Measurements from ENCODE around the gene NUDT21. TPM values are rescaled to one million over a fixed set of nuclear protein-coding genes. Genes with fewer than 3 reads are reported as not detected.

Gene NUDT21
- total RNA-seq, 1 donor from 2014 or later, result 126 TPM

DNA sequence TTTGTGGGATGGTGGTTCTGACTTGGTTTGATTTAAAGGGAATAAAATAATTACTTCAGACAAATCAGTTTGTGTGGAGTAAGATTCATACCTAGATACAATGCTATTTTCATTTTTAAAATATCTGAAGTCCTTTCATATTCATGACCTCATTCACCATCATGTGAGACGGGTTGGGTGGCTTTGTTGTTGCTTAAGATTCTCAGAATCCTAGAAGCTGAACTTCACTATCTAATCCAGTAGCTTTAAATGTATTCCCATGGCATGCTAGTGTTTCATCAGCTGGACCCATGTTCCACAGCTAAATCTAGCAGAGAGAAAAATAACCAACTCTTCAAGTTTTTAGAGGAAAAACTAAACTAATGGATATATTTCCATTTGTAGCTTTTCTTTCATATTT, 23.0 kb downstream of the NUDT21 start:
- peaks cover 12% of the 10 kb centered on the region for H3K4me1 Mint-ChIP-seq (ENCODE audit: unreplicated experiment)
- no peak for TF ChIP-seq CTCF (IDR thresholded peaks at IDR 0.05; ENCODE audit: unreplicated experiment)
- no peak overlapping the region for H3K27ac Mint-ChIP-seq (ENCODE audit: unreplicated experiment)

GRCh38 chr16:56426585-56426984, 24.5 kb downstream of the NUDT21 start:
- DNase-seq (ENCODE audit: low spot score), result no peak
- H3K4me1 Mint-ChIP-seq (ENCODE audit: unreplicated experiment), result peaks cover 19% of the 10 kb centered on the region
- no peak for TF ChIP-seq CTCF (IDR thresholded peaks at IDR 0.05; ENCODE audit: unreplicated experiment)
- H3K4me3 Mint-ChIP-seq (ENCODE audit: unreplicated experiment), result peak overlapping the region; percentile 70
- H3K9me3 Mint-ChIP-seq (ENCODE audit: unreplicated experiment), result no peaks in the 10 kb centered on the region
- H3K27ac Mint-ChIP-seq (ENCODE audit: unreplicated experiment), result no peak overlapping the region
- peaks cover 7% of the 10 kb centered on the region for H3K36me3 Mint-ChIP-seq (ENCODE audit: low read depth, unreplicated experiment)
- no peaks in the 10 kb centered on the region for H3K27me3 Mint-ChIP-seq (ENCODE audit: unreplicated experiment)

More for the DNA sequence above, 23.0 kb downstream of the NUDT21 start:
- peaks cover 10% of the 10 kb centered on the region for H3K36me3 Mint-ChIP-seq (ENCODE audit: low read depth, unreplicated experiment)
- H3K27me3 Mint-ChIP-seq (ENCODE audit: unreplicated experiment), result no peaks in the 10 kb centered on the region
- no peak overlapping the region for H3K4me3 Mint-ChIP-seq (ENCODE audit: unreplicated experiment)
- no peak for DNase-seq (ENCODE audit: low spot score)
- H3K9me3 Mint-ChIP-seq (ENCODE audit: unreplicated experiment), result no peaks in the 10 kb centered on the region

GRCh38 chr16:56425439-56425832, 25.7 kb downstream of the NUDT21 start, which contains the start of gene AMFR:
TSS of gene AMFR (minus strand) at chr16:56425545. CDS start at chr16:56425327, 218 bp downstream.
- Mint-ChIP-seq H3K4me3 (ENCODE audit: unreplicated experiment) (peak within 1 kb of the TSS; percentile 99), H3K4me1 (ENCODE audit: unreplicated experiment) (peaks cover 20% of the 10 kb centered on the region), H3K27me3 (ENCODE audit: unreplicated experiment) (no peaks in the 10 kb centered on the region), H3K9me3 (ENCODE audit: unreplicated experiment) (no peaks in the 10 kb centered on the region), H3K36me3 (ENCODE audit: low read depth, unreplicated experiment) (peaks cover 3% of the 10 kb centered on the region), H3K27ac (ENCODE audit: unreplicated experiment) (peak within 1 kb of the TSS; percentile 27)
- no peak for TF ChIP-seq CTCF (IDR thresholded peaks at IDR 0.05; ENCODE audit: unreplicated experiment)
- DNase-seq (ENCODE audit: low spot score), result peak; percentile 82

DNA sequence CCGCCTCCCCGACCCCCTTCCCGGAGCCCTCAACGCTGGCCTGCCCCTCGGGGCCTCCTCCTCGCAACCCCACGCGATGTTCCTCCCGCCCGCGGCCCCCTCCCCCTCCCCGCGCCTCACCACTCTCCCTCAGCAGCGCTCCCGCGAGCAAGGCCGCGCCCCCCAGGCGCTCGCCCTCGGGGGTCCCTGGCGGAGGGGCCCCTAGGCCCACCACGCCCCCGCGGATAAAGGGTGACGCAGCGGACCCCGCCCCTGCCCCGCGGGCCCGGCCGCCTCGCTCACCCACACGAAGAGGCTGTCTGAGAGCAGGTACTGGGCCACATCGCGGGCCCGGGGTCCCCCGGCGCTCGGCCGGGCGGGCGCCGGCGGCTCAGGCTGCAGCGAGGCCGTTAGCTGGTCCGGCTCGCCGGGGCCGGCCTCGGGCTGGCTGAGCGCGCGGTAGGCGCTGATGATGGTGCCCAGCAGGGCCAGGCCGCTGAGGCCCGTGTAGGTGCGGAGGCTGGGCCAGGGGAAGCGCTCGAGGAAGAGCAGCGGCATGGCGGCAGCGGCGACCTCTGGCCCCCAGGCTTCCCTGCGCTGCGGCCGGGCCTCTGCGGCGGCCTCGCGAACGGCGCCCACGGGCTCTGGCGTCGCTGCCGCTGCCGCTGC, 26.2 kb downstream of the NUDT21 start:
- DNase-seq (ENCODE audit: low spot score), result no peak
- Mint-ChIP-seq H3K4me3 (ENCODE audit: unreplicated experiment) (peak overlapping the region; percentile 99), H3K4me1 (ENCODE audit: unreplicated experiment) (peaks cover 24% of the 10 kb centered on the region), H3K9me3 (ENCODE audit: unreplicated experiment) (no peaks in the 10 kb centered on the region), H3K27ac (ENCODE audit: unreplicated experiment) (no peak overlapping the region), H3K27me3 (ENCODE audit: unreplicated experiment) (no peaks in the 10 kb centered on the region), H3K36me3 (ENCODE audit: low read depth, unreplicated experiment) (peaks cover 3% of the 10 kb centered on the region)
- no peak for TF ChIP-seq CTCF (IDR thresholded peaks at IDR 0.05; ENCODE audit: unreplicated experiment)

DNA sequence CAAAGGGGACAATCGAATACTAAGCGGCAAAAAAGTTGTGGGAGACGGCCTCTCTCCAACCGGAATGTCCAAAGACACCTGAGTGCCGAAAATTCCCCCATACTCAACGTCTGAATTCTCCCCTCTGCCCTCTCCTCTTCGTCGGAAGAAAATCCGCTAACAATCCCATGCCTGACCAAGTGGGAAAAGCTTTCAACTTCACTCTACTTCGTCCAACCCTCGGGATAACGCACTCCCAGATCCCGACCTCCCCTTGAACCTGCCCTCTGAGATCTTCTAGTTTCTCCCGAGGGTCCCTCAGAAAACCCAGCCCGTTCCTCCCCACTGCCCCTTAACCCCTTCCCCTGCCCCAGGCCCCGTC, 26.7 kb downstream of the NUDT21 start:
- Mint-ChIP-seq H3K27me3 (ENCODE audit: unreplicated experiment) (no peaks in the 10 kb centered on the region), H3K27ac (ENCODE audit: unreplicated experiment) (peak overlapping the region; percentile 27), H3K4me1 (ENCODE audit: unreplicated experiment) (peaks cover 24% of the 10 kb centered on the region), H3K9me3 (ENCODE audit: unreplicated experiment) (no peaks in the 10 kb centered on the region), H3K4me3 (ENCODE audit: unreplicated experiment) (peak overlapping the region; percentile 99), H3K36me3 (ENCODE audit: low read depth, unreplicated experiment) (peaks cover 3% of the 10 kb centered on the region)
- no peak for TF ChIP-seq CTCF (IDR thresholded peaks at IDR 0.05; ENCODE audit: unreplicated experiment)
- no peak for DNase-seq (ENCODE audit: low spot score)
